HG02840 (cell line): Measurements from ENCODE around the gene TMEM87A.

Experiments used
- ATAC-seq: cut with Tn5 transposase; IDR thresholded peaks from one replicate; pipeline ENCODE4 v1.9.1; 2021; ENCODE audit warnings: mild to moderate bottlenecking, moderate library complexity, moderate number of reproducible peaks; ENCODE audit not compliant: unreplicated experiment, low FRiP score

The TMEM87A gene

DNA sequence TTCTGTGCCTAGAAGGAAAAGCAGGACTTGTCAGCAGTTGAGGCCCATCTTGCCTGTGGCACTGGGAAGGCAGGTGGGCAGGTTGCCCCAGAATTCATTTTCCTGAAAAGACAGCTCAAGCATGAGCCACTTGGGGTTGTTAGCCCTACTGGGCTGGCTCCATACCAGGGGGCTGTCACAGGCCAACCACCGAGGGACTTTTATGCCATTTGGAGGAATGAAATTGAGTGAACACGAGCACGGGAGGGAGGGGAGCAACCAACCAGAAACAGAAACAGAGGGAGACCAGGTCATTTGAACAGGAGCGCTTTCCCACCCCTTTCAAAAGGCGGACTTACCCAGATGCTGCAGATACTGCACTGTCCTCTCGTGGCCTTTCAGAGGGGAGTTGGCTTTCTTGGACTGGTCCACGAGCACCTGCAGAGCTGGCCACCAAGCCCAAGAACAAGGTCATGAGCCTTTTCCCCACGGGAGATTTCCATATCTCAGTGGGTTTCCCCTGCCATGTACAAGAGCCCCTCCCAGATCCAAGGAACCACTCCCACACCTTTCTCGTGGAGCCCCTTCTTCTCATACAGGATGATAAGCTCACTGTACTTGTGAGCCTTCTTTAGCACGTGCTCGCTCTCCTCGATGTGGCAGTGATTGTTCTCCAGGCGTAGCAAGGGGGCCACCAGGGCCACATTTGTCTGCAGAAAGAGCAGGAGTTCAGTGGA lies 106.8 kb downstream of the TMEM87A start:
- no peak for ATAC-seq

- no peak for ATAC-seq
Measured at GRCh38 chr15:42165106-42165505, 108.1 kb downstream of the TMEM87A start.

DNA sequence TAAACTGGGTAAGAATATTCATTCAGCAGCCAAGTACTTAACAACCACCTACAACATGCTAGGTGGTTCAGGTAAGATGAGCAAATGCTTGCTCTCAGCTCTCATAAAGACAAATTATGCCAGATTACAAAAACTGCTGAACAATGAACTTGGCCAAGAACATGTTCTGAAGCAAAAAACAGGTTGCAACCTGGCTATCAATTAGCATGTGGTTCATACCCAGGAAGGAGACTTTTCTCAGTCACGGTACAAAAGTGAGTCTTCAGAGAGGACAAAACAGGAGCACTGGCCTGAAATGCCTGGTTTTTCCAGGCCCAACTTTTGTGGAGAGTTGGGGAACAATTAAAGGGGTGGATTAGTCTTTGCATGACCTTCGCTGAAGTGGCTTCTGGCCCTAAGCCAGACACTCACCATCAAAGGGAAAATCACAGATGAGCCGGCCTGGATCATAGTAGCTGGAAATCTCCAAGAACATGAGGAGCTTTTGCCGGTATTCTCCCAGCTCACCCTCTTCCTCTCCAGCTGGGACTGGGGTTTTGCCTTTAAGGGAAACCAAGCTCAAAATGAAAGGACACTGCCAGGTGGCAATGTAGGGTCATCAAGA lies 109.2 kb downstream of the TMEM87A start:
- no peak for ATAC-seq

DNA sequence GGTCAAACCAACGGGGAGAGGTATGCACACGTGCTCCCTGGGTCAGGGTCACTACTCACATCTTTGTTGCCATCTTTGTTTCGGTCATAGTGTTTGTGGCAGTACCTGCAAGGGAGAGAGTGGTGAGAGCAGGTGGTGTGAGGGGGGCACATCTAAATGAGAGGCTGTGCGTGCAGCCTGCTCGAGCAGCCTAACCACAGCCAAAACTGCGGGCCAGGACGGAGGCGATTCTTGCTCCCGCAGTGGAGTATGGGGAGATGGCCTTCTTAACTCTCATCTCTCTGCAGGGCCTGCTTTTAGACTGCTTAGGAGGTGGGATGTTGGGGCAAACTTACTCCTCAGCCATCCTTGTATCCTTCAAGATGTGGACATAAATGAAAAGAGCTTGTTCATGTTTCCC lies 109.9 kb downstream of the TMEM87A start:
- ATAC-seq = no peak
